ENCODE measurements around the gene LIMA1. TPM values are rescaled to one million over a fixed set of nuclear protein-coding genes. Genes with fewer than 3 reads are reported as not detected.
"Not testable (repeated sequence)": the region's sequence is repeated elsewhere in the genome, so short reads cannot be mapped to it uniquely, and the experiment has no call there.

Gene LIMA1
- total RNA-seq, 1 donor: 4.4 TPM

GRCh38 chr12:50309950-50310349 lies 26.6 kb upstream of the LIMA1 start:
- H3K4me3 ChIP-seq (ENCODE audit: low read length): no peak overlapping the region
- H3K9me3 ChIP-seq (ENCODE audit: low read depth, low read length): no peaks in the 10 kb centered on the region
- H3K4me1 ChIP-seq (ENCODE audit: insufficient read depth, low read length): no peaks in the 10 kb centered on the region
- H3K27me3 ChIP-seq (ENCODE audit: insufficient read depth, low read length): no peaks in the 10 kb centered on the region

- Histone ChIP-seq H3K9me3 (ENCODE audit: low read depth, low read length) (no peaks in the 10 kb centered on the region), H3K4me1 (ENCODE audit: insufficient read depth, low read length) (no peaks in the 10 kb centered on the region), H3K4me3 (ENCODE audit: low read length) (no peak overlapping the region), H3K27me3 (ENCODE audit: insufficient read depth, low read length) (no peaks in the 10 kb centered on the region)
Measured at GRCh38 chr12:50302686-50303085, 19.4 kb upstream of the LIMA1 start.

- Histone ChIP-seq H3K9me3 (ENCODE audit: low read depth, low read length) (no peaks in the 10 kb centered on the region), H3K4me1 (ENCODE audit: insufficient read depth, low read length) (no peaks in the 10 kb centered on the region), H3K27me3 (ENCODE audit: insufficient read depth, low read length) (no peaks in the 10 kb centered on the region), H3K4me3 (ENCODE audit: low read length) (no peak overlapping the region)
Measured at GRCh38 chr12:50297996-50298395, 14.7 kb upstream of the LIMA1 start.

- Histone ChIP-seq H3K4me1 (ENCODE audit: insufficient read depth, low read length) (no peaks in the 10 kb centered on the region), H3K9me3 (ENCODE audit: low read depth, low read length) (no peaks in the 10 kb centered on the region), H3K4me3 (ENCODE audit: low read length) (no peak overlapping the region), H3K27me3 (ENCODE audit: insufficient read depth, low read length) (no peaks in the 10 kb centered on the region)
Measured at GRCh38 chr12:50297027-50297426, 13.7 kb upstream of the LIMA1 start.

- H3K27me3 ChIP-seq (ENCODE audit: insufficient read depth, low read length): no peaks in the 10 kb centered on the region
- no peaks in the 10 kb centered on the region for H3K4me1 ChIP-seq (ENCODE audit: insufficient read depth, low read length)
- no peak overlapping the region for H3K4me3 ChIP-seq (ENCODE audit: low read length)
- no peaks in the 10 kb centered on the region for H3K9me3 ChIP-seq (ENCODE audit: low read depth, low read length)
Measured at GRCh38 chr12:50296554-50296953, 13.2 kb upstream of the LIMA1 start.

- H3K9me3 ChIP-seq (ENCODE audit: low read depth, low read length): no peaks in the 10 kb centered on the region
- no peaks in the 10 kb centered on the region for H3K4me1 ChIP-seq (ENCODE audit: insufficient read depth, low read length)
Measured at GRCh38 chr12:50291377-50291776, 8.1 kb upstream of the LIMA1 start.

GRCh38 chr12:50290692-50291091 lies 7.4 kb upstream of the LIMA1 start:
- not testable (repeated sequence) for H3K4me3 ChIP-seq (ENCODE audit: low read length); H3K4me1 ChIP-seq (ENCODE audit: insufficient read depth, low read length); H3K27me3 ChIP-seq (ENCODE audit: insufficient read depth, low read length); H3K9me3 ChIP-seq (ENCODE audit: low read depth, low read length)

More at GRCh38 chr12:50291377-50291776, 8.1 kb upstream of the LIMA1 start:
- H3K4me3 ChIP-seq (ENCODE audit: low read length): no peak overlapping the region
- H3K27me3 ChIP-seq (ENCODE audit: insufficient read depth, low read length): no peaks in the 10 kb centered on the region

- Histone ChIP-seq H3K4me1 (ENCODE audit: insufficient read depth, low read length) (peaks cover 19% of the 10 kb centered on the region), H3K4me3 (ENCODE audit: low read length) (no peak overlapping the region), H3K9me3 (ENCODE audit: low read depth, low read length) (no peaks in the 10 kb centered on the region), H3K27me3 (ENCODE audit: insufficient read depth, low read length) (no peaks in the 10 kb centered on the region)
Measured at GRCh38 chr12:50287271-50287670, 4.0 kb upstream of the LIMA1 start.

- no peaks in the 10 kb centered on the region for H3K9me3 ChIP-seq (ENCODE audit: low read depth, low read length)
- H3K4me1 ChIP-seq (ENCODE audit: insufficient read depth, low read length): peaks cover 19% of the 10 kb centered on the region
- no peaks in the 10 kb centered on the region for H3K27me3 ChIP-seq (ENCODE audit: insufficient read depth, low read length)
- H3K4me3 ChIP-seq (ENCODE audit: low read length): no peak overlapping the region
Measured at GRCh38 chr12:50285253-50285652, 1.9 kb upstream of the LIMA1 start.

GRCh38 chr12:50282721-50283228 lies 545 bp downstream of the LIMA1 start:
- H3K4me1 ChIP-seq (ENCODE audit: insufficient read depth, low read length): peaks cover 19% of the 10 kb centered on the region
- H3K27me3 ChIP-seq (ENCODE audit: insufficient read depth, low read length): no peaks in the 10 kb centered on the region
- H3K4me3 ChIP-seq (ENCODE audit: low read length): peak overlapping the region; percentile 62
- H3K9me3 ChIP-seq (ENCODE audit: low read depth, low read length): no peaks in the 10 kb centered on the region

GRCh38 chr12:50279501-50279900 lies 3.8 kb downstream of the LIMA1 start:
- no peak overlapping the region for H3K4me3 ChIP-seq (ENCODE audit: low read length)
- peaks cover 16% of the 10 kb centered on the region for H3K4me1 ChIP-seq (ENCODE audit: insufficient read depth, low read length)
- no peaks in the 10 kb centered on the region for H3K27me3 ChIP-seq (ENCODE audit: insufficient read depth, low read length)
- H3K9me3 ChIP-seq (ENCODE audit: low read depth, low read length): no peaks in the 10 kb centered on the region

- no peaks in the 10 kb centered on the region for H3K9me3 ChIP-seq (ENCODE audit: low read depth, low read length)
Measured at GRCh38 chr12:50276912-50277671, 6.2 kb downstream of the LIMA1 start.

GRCh38 chr12:50276068-50276467 lies 7.3 kb downstream of the LIMA1 start:
- Histone ChIP-seq H3K4me3 (ENCODE audit: low read length) (no peak overlapping the region), H3K9me3 (ENCODE audit: low read depth, low read length) (no peaks in the 10 kb centered on the region), H3K4me1 (ENCODE audit: insufficient read depth, low read length) (no peaks in the 10 kb centered on the region), H3K27me3 (ENCODE audit: insufficient read depth, low read length) (no peaks in the 10 kb centered on the region)

More at GRCh38 chr12:50276912-50277671, 6.2 kb downstream of the LIMA1 start:
- Histone ChIP-seq H3K27me3 (ENCODE audit: insufficient read depth, low read length) (no peaks in the 10 kb centered on the region), H3K4me1 (ENCODE audit: insufficient read depth, low read length) (no peaks in the 10 kb centered on the region), H3K4me3 (ENCODE audit: low read length) (no peak overlapping the region)

- no peaks in the 10 kb centered on the region for H3K27me3 ChIP-seq (ENCODE audit: insufficient read depth, low read length)
- H3K4me3 ChIP-seq (ENCODE audit: low read length): no peak overlapping the region
- H3K4me1 ChIP-seq (ENCODE audit: insufficient read depth, low read length): no peaks in the 10 kb centered on the region
- H3K9me3 ChIP-seq (ENCODE audit: low read depth, low read length): no peaks in the 10 kb centered on the region
Measured at GRCh38 chr12:50275556-50275955, 7.8 kb downstream of the LIMA1 start.

- H3K27me3 ChIP-seq (ENCODE audit: insufficient read depth, low read length); H3K4me1 ChIP-seq (ENCODE audit: insufficient read depth, low read length); H3K4me3 ChIP-seq (ENCODE audit: low read length): not testable (repeated sequence)
Measured at GRCh38 chr12:50275127-50275526, 8.2 kb downstream of the LIMA1 start.

GRCh38 chr12:50271724-50272247 lies 11.5 kb downstream of the LIMA1 start:
- Histone ChIP-seq H3K4me3 (ENCODE audit: low read length) (no peak overlapping the region), H3K27me3 (ENCODE audit: insufficient read depth, low read length) (no peaks in the 10 kb centered on the region), H3K9me3 (ENCODE audit: low read depth, low read length) (no peaks in the 10 kb centered on the region), H3K4me1 (ENCODE audit: insufficient read depth, low read length) (no peaks in the 10 kb centered on the region)

More at GRCh38 chr12:50275127-50275526, 8.2 kb downstream of the LIMA1 start:
- H3K9me3 ChIP-seq (ENCODE audit: low read depth, low read length): not testable (repeated sequence)
